OCI-LY7 (cell line): ENCODE measurements around the gene ARPC5.
"Not testable (repeated sequence)": the region's sequence is repeated elsewhere in the genome, so short reads cannot be mapped to it uniquely, and the experiment has no call there.

ENCODE experiments used
- CTCF ChIP-seq: fragments of 200-600 bp; sonication (generic); conservative IDR thresholded peaks from 2 replicates; pipeline ENCODE4 v1.5.1; 2014; ENCODE audit warnings: mild to moderate bottlenecking, antibody characterized with exemption, low read length, moderate library complexity, mixed read lengths
- EZH2phosphoT487 ChIP-seq: fragments of 200-600 bp; sonication (generic); IDR thresholded peaks from 2 replicates; pipeline ENCODE4 v1.6.1; 2018; ENCODE audit warnings: low read depth, borderline replicate concordance, mild to moderate bottlenecking, mixed run types, antibody characterized with exemption, low read length, moderate library complexity, mixed read lengths

DNA sequence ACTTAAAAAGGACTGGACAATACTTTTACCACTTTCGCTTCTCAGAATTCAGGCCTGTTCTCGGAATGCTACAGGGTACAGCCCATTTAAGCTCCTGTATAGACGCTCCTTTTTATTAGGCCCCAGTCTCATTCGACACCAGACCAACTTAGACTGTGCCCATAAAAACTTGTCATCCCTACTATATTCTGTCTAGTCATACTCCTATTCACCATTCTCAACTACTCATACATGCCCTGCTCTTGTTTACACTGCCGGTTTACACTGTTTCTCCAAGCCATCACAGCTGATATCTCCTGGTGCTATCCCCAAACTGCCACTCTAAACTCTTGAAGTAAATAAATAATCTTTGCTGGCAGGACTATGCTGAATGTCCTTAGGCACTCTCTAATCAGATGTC, 17.4 kb downstream of the ARPC5 start:
- TF ChIP-seq CTCF, EZH2phosphoT487: not testable (repeated sequence)
